Stimulated activated naive CD8-positive, alpha-beta T cell treated with anti-CD3 and anti-CD28 coated beads, Interleukin-15, Interleukin-2, amounts not matched to agents 100 ng/mL and 50 ng/mL, for 24 hours (primary cell): ENCODE results near the gene RERE.

Source experiments
- H3K27ac Mint-ChIP-seq: one replicate; pipeline ENCODE4 v1.8.0; 2021; ENCODE audit warnings: mild to moderate bottlenecking, mixed read lengths
- H3K27me3 Mint-ChIP-seq: one replicate; pipeline ENCODE4 v1.8.0; 2021; ENCODE audit warnings: mixed read lengths
- H3K36me3 Mint-ChIP-seq: one replicate; pipeline ENCODE4 v1.8.0; 2021; ENCODE audit warnings: low read depth, mixed read lengths
- H3K4me1 Mint-ChIP-seq: one replicate; pipeline ENCODE4 v1.8.0; 2021; ENCODE audit warnings: low read depth, mixed read lengths
- H3K4me3 Mint-ChIP-seq: one replicate; pipeline ENCODE4 v1.8.0; 2021; ENCODE audit warnings: mild to moderate bottlenecking, mixed read lengths
- H3K9me3 Mint-ChIP-seq: one replicate; pipeline ENCODE4 v1.8.0; 2021; ENCODE audit warnings: mixed read lengths

The RERE gene

DNA sequence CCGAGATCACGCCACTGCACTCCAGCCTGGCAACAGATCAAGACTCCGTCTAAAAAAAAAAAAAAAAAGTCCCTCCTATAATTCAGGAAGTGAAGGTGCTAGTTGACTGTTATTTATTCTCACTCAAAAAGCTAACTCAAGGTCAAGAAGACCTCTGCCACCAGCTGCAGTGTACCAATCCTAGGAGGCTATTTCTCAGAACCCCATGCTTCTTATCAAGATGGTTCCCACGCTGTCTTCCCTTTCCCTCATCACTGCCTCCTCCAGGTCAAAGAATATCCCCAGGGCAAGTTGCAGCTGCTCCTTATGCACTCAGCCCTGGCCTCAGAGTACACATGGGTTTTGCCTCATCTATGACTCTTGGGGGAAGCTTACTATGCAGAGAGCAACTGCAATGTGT, 53.6 kb downstream of the RERE start:
- H3K27ac Mint-ChIP-seq = no peak overlapping the region

GRCh38 chr1:8754993-8755392, 62.4 kb downstream of the RERE start:
- Mint-ChIP-seq H3K27me3 (no peaks in the 10 kb centered on the region), H3K4me1 (peaks cover 13% of the 10 kb centered on the region), H3K9me3 (no peaks in the 10 kb centered on the region), H3K27ac (no peak overlapping the region), H3K4me3 (no peak overlapping the region), H3K36me3 (no peaks in the 10 kb centered on the region)

More for the DNA sequence above, 53.6 kb downstream of the RERE start:
- no peaks in the 10 kb centered on the region for H3K9me3 Mint-ChIP-seq
- peaks cover 14% of the 10 kb centered on the region for H3K36me3 Mint-ChIP-seq
- H3K27me3 Mint-ChIP-seq = no peaks in the 10 kb centered on the region
- H3K4me3 Mint-ChIP-seq = no peak overlapping the region
- peaks cover 24% of the 10 kb centered on the region for H3K4me1 Mint-ChIP-seq

DNA sequence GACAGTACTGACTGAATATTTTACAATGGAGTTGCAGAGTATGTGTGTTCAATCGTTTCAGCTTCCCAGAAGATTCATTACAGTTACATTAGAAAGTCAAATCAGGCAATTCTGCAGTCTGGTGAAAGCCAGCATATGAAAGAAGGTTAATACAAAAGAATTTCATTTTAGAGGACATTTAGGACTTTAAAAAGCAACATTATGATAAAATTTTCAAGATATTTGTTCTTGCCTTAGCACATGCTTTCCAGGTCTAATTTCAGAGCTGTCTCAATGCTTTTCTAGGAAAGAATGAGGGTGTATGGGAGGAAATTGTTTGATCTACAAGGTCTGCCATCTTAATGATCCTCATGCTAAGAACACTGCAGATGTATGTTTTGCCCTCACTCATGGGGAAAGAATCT, 63.2 kb downstream of the RERE start:
- Mint-ChIP-seq H3K4me3 (no peak overlapping the region), H3K4me1 (peaks cover 13% of the 10 kb centered on the region), H3K27ac (no peak overlapping the region)

DNA sequence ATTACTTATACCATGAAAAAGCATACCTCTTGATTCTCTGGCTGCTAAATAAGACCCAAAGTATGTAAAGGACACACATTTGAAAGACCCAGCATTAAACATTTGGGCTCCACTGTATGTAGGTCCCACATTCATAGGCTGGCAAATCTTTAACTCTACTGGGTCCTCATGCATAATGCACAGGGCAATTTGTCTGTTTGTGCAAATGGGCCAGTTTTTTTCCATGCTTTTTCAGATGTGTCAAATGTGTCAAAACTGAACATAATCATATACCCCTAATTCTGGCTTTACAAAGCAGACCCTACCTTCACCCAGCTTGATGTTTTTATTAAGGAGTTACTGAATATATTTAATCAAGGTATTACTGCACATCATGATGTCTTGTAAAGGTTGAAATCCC, 63.7 kb downstream of the RERE start:
- H3K4me1 Mint-ChIP-seq = peaks cover 13% of the 10 kb centered on the region
- H3K9me3 Mint-ChIP-seq = no peaks in the 10 kb centered on the region
- H3K27me3 Mint-ChIP-seq = no peaks in the 10 kb centered on the region
- H3K27ac Mint-ChIP-seq = no peak overlapping the region
- no peak overlapping the region for H3K4me3 Mint-ChIP-seq
- H3K36me3 Mint-ChIP-seq = peaks cover 4% of the 10 kb centered on the region

More for the DNA sequence above, 63.2 kb downstream of the RERE start:
- Mint-ChIP-seq H3K36me3 (peaks cover 3% of the 10 kb centered on the region), H3K27me3 (no peaks in the 10 kb centered on the region), H3K9me3 (no peaks in the 10 kb centered on the region)

GRCh38 chr1:8752921-8753713, 64.3 kb downstream of the RERE start:
- Mint-ChIP-seq H3K36me3 (peaks cover 4% of the 10 kb centered on the region), H3K4me3 (no peak overlapping the region), H3K27me3 (no peaks in the 10 kb centered on the region), H3K27ac (no peak overlapping the region), H3K4me1 (peaks cover 13% of the 10 kb centered on the region), H3K9me3 (no peaks in the 10 kb centered on the region)

DNA sequence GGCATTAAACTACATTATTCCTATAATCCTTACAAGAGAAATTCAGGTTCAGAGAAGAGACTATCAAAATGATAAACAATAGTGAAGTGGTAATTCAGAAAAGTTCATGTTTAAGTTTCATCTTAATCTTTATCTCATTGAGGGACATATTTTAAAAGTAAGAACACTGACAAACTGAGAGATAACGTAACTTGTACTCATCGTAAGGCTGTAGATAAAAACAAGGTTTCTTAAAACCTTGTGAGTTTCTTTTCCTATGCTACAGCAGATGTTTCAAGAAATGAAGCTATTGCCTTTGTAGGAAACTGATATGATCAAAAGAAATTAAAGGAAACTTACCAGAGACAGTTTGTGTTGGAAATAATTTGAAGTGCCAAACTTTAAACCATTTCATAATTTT, 65.0 kb downstream of the RERE start:
- peaks cover 13% of the 10 kb centered on the region for H3K4me1 Mint-ChIP-seq
- no peaks in the 10 kb centered on the region for H3K27me3 Mint-ChIP-seq
- H3K9me3 Mint-ChIP-seq = no peaks in the 10 kb centered on the region
- no peak overlapping the region for H3K4me3 Mint-ChIP-seq
- H3K36me3 Mint-ChIP-seq = peaks cover 4% of the 10 kb centered on the region
- no peak overlapping the region for H3K27ac Mint-ChIP-seq

DNA sequence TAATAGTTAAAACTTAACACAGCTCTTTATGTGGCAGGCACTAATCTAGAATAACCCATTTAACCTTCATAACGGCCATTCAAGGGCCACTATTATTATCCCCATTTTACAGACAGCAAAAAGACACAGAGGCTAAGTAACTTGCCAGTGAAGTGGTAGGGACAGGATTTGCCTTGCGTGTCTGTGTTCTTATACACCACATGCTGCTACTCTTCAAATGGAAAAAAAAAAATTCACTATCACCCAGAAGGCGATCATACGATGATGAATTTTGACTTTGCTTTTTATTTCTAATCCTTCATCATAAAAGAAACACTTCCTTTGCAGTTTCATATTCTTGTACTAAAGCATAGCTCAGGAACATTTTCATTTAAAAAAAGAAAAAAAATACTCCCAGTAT, 65.5 kb downstream of the RERE start:
- Mint-ChIP-seq H3K27me3 (no peaks in the 10 kb centered on the region), H3K4me3 (no peak overlapping the region), H3K9me3 (no peaks in the 10 kb centered on the region), H3K36me3 (peaks cover 4% of the 10 kb centered on the region), H3K4me1 (peaks cover 13% of the 10 kb centered on the region), H3K27ac (no peak overlapping the region)

DNA sequence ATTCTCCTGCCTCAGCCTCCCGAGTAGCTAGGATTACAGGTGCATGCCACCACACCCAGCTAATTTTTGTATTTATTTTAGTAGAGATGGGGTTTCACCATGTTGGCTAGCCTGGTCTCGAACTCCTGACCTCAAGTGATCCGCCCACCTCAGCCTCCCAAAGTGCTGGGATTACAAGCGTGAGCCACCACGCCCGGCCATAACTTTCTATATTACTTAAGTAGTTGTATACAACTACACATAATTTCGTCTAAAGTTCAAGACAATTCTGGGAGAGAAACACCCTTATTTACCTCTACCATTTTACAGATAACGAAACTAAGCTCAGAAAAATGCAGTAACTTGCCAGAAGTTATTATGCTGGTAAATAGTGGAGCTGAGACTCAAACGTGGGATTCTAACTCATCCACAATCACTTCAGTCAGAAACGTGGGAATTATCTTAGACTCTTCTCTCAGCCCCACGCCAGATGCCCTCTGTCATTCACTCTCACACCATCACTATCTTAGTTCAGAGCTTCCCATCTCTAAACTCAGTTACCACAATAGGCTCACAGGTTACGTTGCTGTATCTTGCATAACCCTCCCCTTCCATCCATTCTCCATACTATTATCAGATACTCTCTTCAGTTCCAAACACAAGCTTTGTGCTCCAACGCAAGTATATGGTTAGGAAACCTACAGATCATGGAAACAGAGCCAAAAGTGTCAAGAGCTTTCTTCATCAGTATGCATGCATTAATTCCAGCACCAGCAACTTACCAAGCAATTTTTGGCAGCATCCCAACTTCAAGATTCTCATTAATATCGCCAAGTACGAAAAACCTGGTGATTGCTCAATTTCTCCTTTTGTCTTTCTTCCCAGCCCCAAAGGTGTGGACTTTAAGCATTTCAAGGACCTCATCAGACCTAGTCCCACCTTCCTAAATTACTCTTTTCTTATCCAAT, 69.3 kb downstream of the RERE start:
- Mint-ChIP-seq H3K36me3 (peaks cover 4% of the 10 kb centered on the region), H3K27ac (no peak overlapping the region)

DNA sequence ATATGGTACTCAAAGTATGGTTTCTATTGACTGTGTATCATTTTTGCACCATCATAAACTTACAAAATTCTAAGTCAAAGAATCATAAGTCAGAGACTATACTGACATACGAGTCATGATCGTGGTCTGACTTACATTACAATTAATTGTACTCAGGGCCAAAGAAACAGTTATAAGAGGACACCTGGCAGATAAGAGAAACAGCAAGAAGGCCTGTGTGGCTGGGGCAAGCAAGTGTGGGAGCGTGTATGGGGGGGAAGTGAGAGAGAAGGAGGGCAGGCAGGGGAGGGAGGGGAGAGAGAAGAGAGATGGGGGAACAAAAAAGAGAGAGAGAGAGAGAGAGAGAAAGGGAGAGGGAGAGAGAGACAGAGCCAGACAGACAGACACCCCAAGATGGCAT, 70.9 kb downstream of the RERE start:
- Mint-ChIP-seq H3K27me3 (no peaks in the 10 kb centered on the region), H3K27ac (no peak overlapping the region), H3K36me3 (peaks cover 4% of the 10 kb centered on the region), H3K9me3 (no peaks in the 10 kb centered on the region), H3K4me1 (peaks cover 13% of the 10 kb centered on the region), H3K4me3 (no peak overlapping the region)

More for the DNA sequence above, 69.3 kb downstream of the RERE start:
- Mint-ChIP-seq H3K4me3 (no peak overlapping the region), H3K4me1 (peaks cover 12% of the 10 kb centered on the region), H3K27me3 (no peaks in the 10 kb centered on the region), H3K9me3 (no peaks in the 10 kb centered on the region)

- H3K4me3 Mint-ChIP-seq = no peak overlapping the region
- H3K9me3 Mint-ChIP-seq = no peaks in the 10 kb centered on the region
- H3K36me3 Mint-ChIP-seq = peaks cover 11% of the 10 kb centered on the region
- peaks cover 19% of the 10 kb centered on the region for H3K4me1 Mint-ChIP-seq
- no peaks in the 10 kb centered on the region for H3K27me3 Mint-ChIP-seq
- H3K27ac Mint-ChIP-seq = no peak overlapping the region
Observed at GRCh38 chr1:8745749-8746390, 71.6 kb downstream of the RERE start.

- no peaks in the 10 kb centered on the region for H3K27me3 Mint-ChIP-seq
- peaks cover 20% of the 10 kb centered on the region for H3K4me1 Mint-ChIP-seq
- no peak overlapping the region for H3K4me3 Mint-ChIP-seq
- no peak overlapping the region for H3K27ac Mint-ChIP-seq
- no peaks in the 10 kb centered on the region for H3K9me3 Mint-ChIP-seq
- H3K36me3 Mint-ChIP-seq = peaks cover 14% of the 10 kb centered on the region
Observed at GRCh38 chr1:8745346-8745745, 72.1 kb downstream of the RERE start.

GRCh38 chr1:8742022-8742924, 75.2 kb downstream of the RERE start:
- Mint-ChIP-seq H3K27me3 (no peaks in the 10 kb centered on the region), H3K4me3 (no peak overlapping the region), H3K9me3 (peaks cover 15% of the 10 kb centered on the region), H3K36me3 (peaks cover 28% of the 10 kb centered on the region), H3K4me1 (peaks cover 20% of the 10 kb centered on the region), H3K27ac (no peak overlapping the region)

DNA sequence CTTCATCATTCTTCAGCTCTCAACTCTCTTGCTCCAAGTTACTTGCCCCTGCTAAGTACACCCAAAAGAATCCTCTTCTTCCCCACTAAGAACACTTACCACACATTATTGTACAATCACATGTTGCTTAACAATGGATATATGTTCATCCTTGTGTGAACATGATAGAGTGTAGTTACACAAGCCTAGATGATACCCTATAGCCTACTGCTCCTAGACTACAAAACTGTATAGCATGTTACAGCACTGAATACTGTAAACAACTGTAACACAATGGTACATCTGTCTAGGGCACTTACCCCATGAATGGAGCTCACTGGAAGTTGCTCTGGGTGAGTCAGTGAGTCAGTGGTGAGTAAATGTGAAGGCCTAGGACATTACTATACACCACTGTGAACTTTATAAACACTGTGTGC, 77.4 kb downstream of the RERE start:
- H3K27me3 Mint-ChIP-seq = no peaks in the 10 kb centered on the region
- peaks cover 15% of the 10 kb centered on the region for H3K9me3 Mint-ChIP-seq
- no peak overlapping the region for H3K4me3 Mint-ChIP-seq
- H3K27ac Mint-ChIP-seq = no peak overlapping the region
- H3K4me1 Mint-ChIP-seq = peaks cover 15% of the 10 kb centered on the region
- H3K36me3 Mint-ChIP-seq = peaks cover 28% of the 10 kb centered on the region

GRCh38 chr1:8739377-8739776, 78.1 kb downstream of the RERE start:
- Mint-ChIP-seq H3K36me3 (peaks cover 28% of the 10 kb centered on the region), H3K27me3 (no peaks in the 10 kb centered on the region), H3K27ac (no peak overlapping the region), H3K4me3 (no peak overlapping the region), H3K4me1 (peaks cover 15% of the 10 kb centered on the region), H3K9me3 (peaks cover 15% of the 10 kb centered on the region)
